Gastrocnemius medialis (tissue), 4 donors: ENCODE data around the gene NIPBL.

Source experiments
- CTCF ChIP-seq, 5 experiments: fragments of 450-650 bp in 3 of 5; fragments of 200-600 bp in 2 of 5; sonication (generic) in 2 of 5; IDR thresholded peaks in 4 of 5; conservative IDR thresholded peaks in 1 of 5; 1 replicate in 4 of 5; 2 replicates in 1 of 5; pipeline ENCODE4 v1.5.1; 2016 to 2019; ENCODE audit warnings: antibody characterized with exemption in 5 of 5, mild to moderate bottlenecking in 3 of 5, moderate library complexity in 3 of 5
- POLR2A ChIP-seq, 2 donors: fragments of 450-650 bp; IDR thresholded peaks; one replicate each; pipeline ENCODE4 v1.6.1; 2017; ENCODE audit warnings: antibody characterized with exemption in 2 of 2, mild to moderate bottlenecking in 2 of 2, moderate library complexity in 2 of 2

GRCh38 chr5:36874465-36874864 lies 2.1 kb upstream of the NIPBL start:
- no peak for TF ChIP-seq CTCF (IDR thresholded peaks at IDR 0.05 in 4 of 5, conservative IDR thresholded peaks at IDR 0.05 in 1 of 5)
- TF ChIP-seq POLR2A (IDR thresholded peaks at IDR 0.05), result no peak
